GM19468 (cell line): Measurements from ENCODE around the gene C10orf67.
"Not testable (repeated sequence)": the region's sequence is repeated elsewhere in the genome, so short reads cannot be mapped to it uniquely, and the experiment has no call there.

Experiments used
- ATAC-seq: cut with Tn5 transposase; IDR thresholded peaks from one replicate; pipeline ENCODE4 v1.9.1; 2021; ENCODE audit warnings: mild to moderate bottlenecking, moderate library complexity, moderate number of reproducible peaks; ENCODE audit not compliant: unreplicated experiment; ENCODE audit errors: extremely low read depth

Gene C10orf67

GRCh38 chr10:23362879-23363792 is 18.5 kb upstream of the C10orf67 start:
- peak; percentile 27 for ATAC-seq

GRCh38 chr10:23362069-23362830 is 17.7 kb upstream of the C10orf67 start:
- ATAC-seq = peak; percentile 25

- ATAC-seq = no peak
Observed at GRCh38 chr10:23361665-23362064, 17.1 kb upstream of the C10orf67 start.

GRCh38 chr10:23359692-23360380 is 15.2 kb upstream of the C10orf67 start:
- no peak for ATAC-seq

GRCh38 chr10:23358357-23358756 is 13.8 kb upstream of the C10orf67 start:
- ATAC-seq = no peak

- no peak for ATAC-seq
Observed at GRCh38 chr10:23354630-23355279, 10.2 kb upstream of the C10orf67 start.

GRCh38 chr10:23351926-23352519 is 7.4 kb upstream of the C10orf67 start:
- no peak for ATAC-seq

- not testable (repeated sequence) for ATAC-seq
Observed at GRCh38 chr10:23350706-23351105, 6.1 kb upstream of the C10orf67 start.

GRCh38 chr10:23345861-23346260 is 1.3 kb upstream of the C10orf67 start:
- ATAC-seq = no peak

GRCh38 chr10:23343591-23344240 is 881 bp downstream of the C10orf67 start:
- ATAC-seq = no peak

GRCh38 chr10:23342213-23342884 is 2.2 kb downstream of the C10orf67 start:
- no peak for ATAC-seq

- ATAC-seq = no peak
Observed at GRCh38 chr10:23341004-23341403, 3.6 kb downstream of the C10orf67 start.

GRCh38 chr10:23340354-23340753 is 4.2 kb downstream of the C10orf67 start:
- ATAC-seq = no peak

- ATAC-seq = no peak
Observed at GRCh38 chr10:23338886-23339285, 5.7 kb downstream of the C10orf67 start.

GRCh38 chr10:23338155-23338828 is 6.3 kb downstream of the C10orf67 start:
- ATAC-seq = no peak

- no peak for ATAC-seq
Observed at GRCh38 chr10:23337616-23338015, 7.0 kb downstream of the C10orf67 start.

- no peak for ATAC-seq
Observed at GRCh38 chr10:23331567-23332301, 12.9 kb downstream of the C10orf67 start.

GRCh38 chr10:23330948-23331347 is 13.6 kb downstream of the C10orf67 start:
- no peak for ATAC-seq
